Medulla oblongata (tissue), 1 donor: ENCODE data around the gene ZNF439.
"Not testable (repeated sequence)": the region's sequence is repeated elsewhere in the genome, so short reads cannot be mapped to it uniquely, and the experiment has no call there.

ENCODE experiments used
- DNase-seq: peaks from one replicate; pipeline ENCODE4 v3.0.0-alpha.2; 2015; ENCODE audit errors: extremely low spot score

Gene ZNF439

GRCh38 chr19:11848594-11849469, at the start of gene ZNF439:
Gene ZNF439 (plus strand): TSS chr19:11848726. CDS start chr19:11848868, 142 bp downstream.
- peak; percentile 96 for DNase-seq

GRCh38 chr19:11806354-11807098, 42.0 kb upstream of the ZNF439 start:
- DNase-seq: no peak

GRCh38 chr19:11807099-11807380, 41.5 kb upstream of the ZNF439 start:
- DNase-seq: no peak

- no peak for DNase-seq
Measured at GRCh38 chr19:11813703-11814028, 34.9 kb upstream of the ZNF439 start.

- DNase-seq: peak; percentile 98
Measured at GRCh38 chr19:11814029-11814699, 34.4 kb upstream of the ZNF439 start, which contains the start of gene ZNF440. Gene ZNF440 (plus strand): TSS chr19:11814273. CDS start chr19:11814448, 175 bp downstream.

- DNase-seq: peak; percentile 3
Measured at GRCh38 chr19:11814700-11815035, 33.9 kb upstream of the ZNF439 start.

GRCh38 chr19:11821474-11822109, 26.9 kb upstream of the ZNF439 start:
- DNase-seq: no peak

GRCh38 chr19:11828957-11829876, 19.3 kb upstream of the ZNF439 start:
- not testable (repeated sequence) for DNase-seq

GRCh38 chr19:11832253-11832912, 16.1 kb upstream of the ZNF439 start:
- no peak for DNase-seq

- DNase-seq: no peak
Measured at GRCh38 chr19:11833541-11833940, 15.0 kb upstream of the ZNF439 start.

- DNase-seq: not testable (repeated sequence)
Measured at GRCh38 chr19:11835626-11836066, 12.9 kb upstream of the ZNF439 start.

- peak; percentile 3 for DNase-seq
Measured at GRCh38 chr19:11843722-11844121, 4.8 kb upstream of the ZNF439 start.

GRCh38 chr19:11847615-11848014, 911 bp upstream of the ZNF439 start:
- DNase-seq: not testable (repeated sequence)

- no peak for DNase-seq
Measured at GRCh38 chr19:11848200-11848593, 329 bp upstream of the ZNF439 start.

GRCh38 chr19:11850289-11850688, 1.8 kb downstream of the ZNF439 start:
- not testable (repeated sequence) for DNase-seq

- no peak for DNase-seq
Measured at GRCh38 chr19:11853358-11853757, 4.8 kb downstream of the ZNF439 start.

GRCh38 chr19:11856596-11857250, 8.2 kb downstream of the ZNF439 start:
- no peak for DNase-seq

GRCh38 chr19:11860721-11861120, 12.2 kb downstream of the ZNF439 start:
- DNase-seq: no peak

- no peak for DNase-seq
Measured at GRCh38 chr19:11861301-11861700, 12.8 kb downstream of the ZNF439 start.

- DNase-seq: not testable (repeated sequence)
Measured at GRCh38 chr19:11867766-11868165, 19.2 kb downstream of the ZNF439 start.
